IMR-90 (cell line): ENCODE data around the gene ATRNL1.

ENCODE experiments used
- BHLHE40 ChIP-seq: fragments of 150-350 bp; IDR thresholded peaks from 2 replicates; pipeline ENCODE4 v1.6.1; 2016; ENCODE audit warnings: mild to moderate bottlenecking, low read depth, low read length
- CTCF ChIP-seq: conservative IDR thresholded peaks from 2 replicates; pipeline ENCODE4 v1.5.1; 2012; ENCODE audit warnings: mild to moderate bottlenecking, low read depth, low read length, improper control_type of control experiment
- FOS ChIP-seq: fragments of 150-350 bp; IDR thresholded peaks from 2 replicates; pipeline ENCODE4 v1.6.1; 2016; ENCODE audit warnings: low read depth, low read length
- MAFK ChIP-seq: IDR thresholded peaks from 2 replicates; pipeline ENCODE4 v1.6.1; 2012; ENCODE audit warnings: low read depth, low read length, improper control_type of control experiment
- MAZ ChIP-seq: IDR thresholded peaks from 2 replicates; pipeline ENCODE4 v1.6.1; 2012; ENCODE audit warnings: low read depth, mild to moderate bottlenecking, low read length, improper control_type of control experiment, moderate library complexity, borderline replicate concordance
- MXI1 ChIP-seq: IDR thresholded peaks from 2 replicates; pipeline ENCODE4 v1.6.1; 2012; ENCODE audit warnings: low read depth, mild to moderate bottlenecking, low read length, moderate library complexity, borderline replicate concordance
- NFE2L2 ChIP-seq: fragments of 150-350 bp; IDR thresholded peaks from 2 replicates; pipeline ENCODE4 v1.6.1; 2016; ENCODE audit warnings: low read depth, mild to moderate bottlenecking, low read length
- POLR2A ChIP-seq: IDR thresholded peaks from 2 replicates; pipeline ENCODE4 v1.6.1; 2012; ENCODE audit warnings: mild to moderate bottlenecking, low read depth, low read length
- RAD21 ChIP-seq: IDR thresholded peaks from 2 replicates; pipeline ENCODE4 v1.6.1; 2012; ENCODE audit warnings: low read length, improper control_type of control experiment
- RCOR1 ChIP-seq: IDR thresholded peaks from 2 replicates; pipeline ENCODE4 v1.6.1; 2012; ENCODE audit warnings: mild to moderate bottlenecking, low read length, improper control_type of control experiment; ENCODE audit not compliant: insufficient replicate concordance
- RFX5 ChIP-seq: IDR thresholded peaks from 2 replicates; pipeline ENCODE4 v1.8.0; 2012; ENCODE audit warnings: low read depth, mild to moderate bottlenecking, low read length, moderate library complexity
- SMC3 ChIP-seq: fragments of 150-350 bp; IDR thresholded peaks from 2 replicates; pipeline ENCODE4 v1.6.1; 2016; ENCODE audit warnings: low read depth, mild to moderate bottlenecking, antibody characterized with exemption, low read length, moderate library complexity
- USF2 ChIP-seq: fragments of 150-350 bp; IDR thresholded peaks from 2 replicates; pipeline ENCODE4 v1.6.1; 2017; ENCODE audit warnings: mild to moderate bottlenecking, antibody characterized with exemption, low read length, low read depth
- TF ChIP-seq, protein P1 (sequence below): fragments of 150-350 bp; IDR thresholded peaks from 2 replicates; pipeline ENCODE4 v1.6.1; 2016; ENCODE audit warnings: low read depth, mild to moderate bottlenecking, low read length, moderate library complexity, borderline replicate concordance

GRCh38 chr10:115996031-115996430 lies 902.9 kb downstream of the ATRNL1 start:
- no peak for TF ChIP-seq CTCF
- no peak for TF ChIP-seq SMC3
- no peak for TF ChIP-seq MAFK
- no peak for TF ChIP-seq POLR2A
- TF ChIP-seq, protein P1, sequence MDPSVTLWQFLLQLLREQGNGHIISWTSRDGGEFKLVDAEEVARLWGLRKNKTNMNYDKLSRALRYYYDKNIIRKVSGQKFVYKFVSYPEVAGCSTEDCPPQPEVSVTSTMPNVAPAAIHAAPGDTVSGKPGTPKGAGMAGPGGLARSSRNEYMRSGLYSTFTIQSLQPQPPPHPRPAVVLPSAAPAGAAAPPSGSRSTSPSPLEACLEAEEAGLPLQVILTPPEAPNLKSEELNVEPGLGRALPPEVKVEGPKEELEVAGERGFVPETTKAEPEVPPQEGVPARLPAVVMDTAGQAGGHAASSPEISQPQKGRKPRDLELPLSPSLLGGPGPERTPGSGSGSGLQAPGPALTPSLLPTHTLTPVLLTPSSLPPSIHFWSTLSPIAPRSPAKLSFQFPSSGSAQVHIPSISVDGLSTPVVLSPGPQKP = no peak
- TF ChIP-seq RAD21 = no peak
- TF ChIP-seq FOS = no peak
- TF ChIP-seq USF2 = no peak
- TF ChIP-seq MXI1 = no peak
- no peak for TF ChIP-seq MAZ
- no peak for TF ChIP-seq BHLHE40
- TF ChIP-seq RFX5 = no peak
- TF ChIP-seq RCOR1 = no peak
- no peak for TF ChIP-seq NFE2L2
